GM12864 (cell line): ENCODE data around the gene DUSP22.

Experiments used
- DNase-seq: peaks from one replicate; pipeline ENCODE4 v3.0.0-alpha.2; 2011; ENCODE audit warnings: low read depth
- H3K4me3 ChIP-seq: 2 replicates; pipeline ENCODE4 v1.5.1; 2011; ENCODE audit warnings: mild to moderate bottlenecking, low read depth, low read length, control low read depth
- CTCF ChIP-seq: IDR thresholded peaks from 2 replicates; pipeline ENCODE4 v1.5.1; 2011; ENCODE audit warnings: low read depth, mild to moderate bottlenecking, moderate library complexity, low read length, control low read depth, inconsistent platforms; ENCODE audit errors: missing control alignments

Gene DUSP22

DNA sequence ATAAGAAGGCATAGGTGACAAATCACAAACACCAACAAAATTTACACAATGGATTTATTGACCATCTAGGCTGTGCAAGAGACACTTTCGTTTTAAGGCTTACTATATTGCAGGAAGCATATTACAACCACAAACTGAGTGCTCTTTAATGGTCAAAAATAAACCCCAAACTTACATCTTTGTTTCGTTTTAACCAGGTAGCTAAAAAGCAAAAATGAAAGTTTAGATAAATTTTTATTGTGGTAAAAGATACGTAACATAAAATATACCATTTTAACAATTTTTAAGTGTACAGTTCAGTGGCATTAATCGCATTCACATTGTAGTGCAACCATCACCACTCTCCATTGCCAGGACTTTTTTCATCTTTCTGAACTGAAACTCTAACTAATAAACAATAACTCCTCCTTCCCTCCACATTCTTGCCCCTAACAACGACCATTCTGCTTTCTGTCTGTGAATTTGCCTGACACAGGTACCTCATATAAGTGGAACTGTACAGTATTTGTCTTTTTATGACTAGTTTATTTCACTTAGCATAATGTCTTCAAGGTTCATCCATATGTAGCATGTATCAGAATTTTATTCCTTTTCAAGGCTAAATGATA, 32.3 kb upstream of the DUSP22 start:
- H3K4me3 ChIP-seq: peak overlapping the region; percentile 20; the same call in 1 of the 2 replicates
- no peak for DNase-seq
- no peak for TF ChIP-seq CTCF

- TF ChIP-seq CTCF: no peak
- no peak overlapping the region for H3K4me3 ChIP-seq
- no peak for DNase-seq
Measured at GRCh38 chr6:264626-265025, 27.7 kb upstream of the DUSP22 start.

DNA sequence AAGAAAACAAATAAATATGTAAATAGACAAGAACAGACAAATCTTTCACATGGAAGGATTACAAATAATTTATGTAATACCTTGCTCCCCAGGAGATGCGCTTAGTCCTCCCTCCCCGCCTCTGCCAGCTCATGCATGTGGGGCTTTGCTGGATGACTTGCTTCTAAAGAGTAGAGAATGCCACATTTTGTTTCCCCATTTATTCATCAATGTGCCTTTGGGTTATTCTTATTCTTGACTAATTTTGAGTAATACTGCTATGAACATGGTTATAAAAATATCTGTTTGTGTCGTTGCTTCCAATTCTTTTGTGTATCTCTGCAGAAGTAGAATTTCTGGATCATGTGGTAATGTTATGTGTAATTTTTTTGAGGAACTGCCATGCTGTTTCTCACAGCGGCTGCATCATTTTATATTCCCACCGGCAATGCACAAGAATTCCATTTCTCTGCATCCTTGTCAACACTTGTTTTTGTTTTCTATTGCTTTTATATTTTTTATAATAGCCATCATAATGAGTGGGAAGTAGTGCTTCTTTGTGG, 23.8 kb upstream of the DUSP22 start:
- H3K4me3 ChIP-seq: no peak overlapping the region
- TF ChIP-seq CTCF: no peak
- no peak for DNase-seq

DNA sequence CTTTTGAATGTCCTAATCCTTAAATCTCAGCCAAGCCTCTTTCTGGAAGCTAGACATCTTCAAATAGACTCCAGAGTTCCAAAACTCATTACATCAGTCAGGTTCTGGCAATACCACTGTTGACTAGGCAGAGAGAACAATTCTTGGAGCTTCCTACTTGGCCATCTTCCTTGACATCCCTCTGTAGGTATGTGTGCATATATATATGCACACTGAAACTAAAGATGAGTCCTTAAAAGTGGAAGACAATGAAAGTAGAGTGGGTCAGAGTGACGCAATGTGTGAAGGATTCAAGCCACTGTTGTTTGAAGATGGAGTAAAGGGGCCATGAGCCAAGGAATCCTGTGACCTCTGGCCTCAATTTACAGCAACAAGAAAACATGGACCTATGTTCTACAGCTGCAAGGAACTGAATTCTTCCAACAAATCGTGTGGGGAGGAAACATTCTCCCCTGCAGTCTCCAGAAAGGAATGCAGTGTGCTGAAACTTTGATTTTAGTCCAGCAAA, 18.7 kb upstream of the DUSP22 start:
- DNase-seq: no peak
- no peak overlapping the region for H3K4me3 ChIP-seq
- TF ChIP-seq CTCF: no peak

GRCh38 chr6:277746-278145, 14.5 kb upstream of the DUSP22 start:
- no peak for DNase-seq
- no peak overlapping the region for H3K4me3 ChIP-seq
- no peak for TF ChIP-seq CTCF

GRCh38 chr6:278494-278893, 13.8 kb upstream of the DUSP22 start:
- TF ChIP-seq CTCF: no peak
- no peak for DNase-seq
- H3K4me3 ChIP-seq: no peak overlapping the region

DNA sequence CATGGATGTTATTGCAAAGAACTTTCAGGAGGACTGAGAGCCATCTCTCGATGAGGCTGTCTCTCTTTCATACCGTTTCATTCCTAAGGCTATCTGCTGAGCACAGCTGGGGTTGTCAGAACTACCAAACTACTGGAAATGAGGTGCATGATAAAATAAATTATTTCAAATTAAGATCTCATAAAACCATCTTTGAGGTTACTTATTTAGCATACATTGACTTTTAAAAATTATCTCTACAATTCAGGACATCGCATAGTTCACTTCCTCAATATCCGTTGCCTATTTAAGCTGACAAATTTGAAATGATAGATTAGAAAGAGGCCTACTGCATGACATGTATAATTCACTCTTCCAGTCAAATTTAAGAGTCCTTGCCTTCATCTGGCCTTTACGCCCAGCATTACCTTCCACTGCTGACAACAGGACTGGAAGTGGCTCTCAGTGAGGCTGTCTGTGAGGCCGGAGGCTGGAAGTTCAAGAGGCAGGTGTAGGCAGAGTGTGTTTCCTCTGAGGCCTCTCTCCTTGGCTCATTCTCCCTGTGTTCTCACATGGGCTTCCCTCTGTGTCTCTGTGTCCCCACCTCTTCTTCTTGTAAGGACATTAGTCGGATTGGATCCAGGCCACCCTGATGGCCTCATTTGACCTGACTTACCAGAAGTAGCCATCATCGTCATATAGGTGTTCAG, 12.8 kb upstream of the DUSP22 start:
- H3K4me3 ChIP-seq: no peak overlapping the region
- TF ChIP-seq CTCF: no peak
- DNase-seq: no peak
